DND-41 (cell line): ENCODE results near the gene ANKRD11.

Experiments
- ATAC-seq: fragments of 200-7000 bp; cut with Tn5 transposase; 3 replicates; pipeline ENCODE4 v1.9.1; 2021; ENCODE audit warnings: low read depth; ENCODE audit not compliant: insufficient read depth
- DNase-seq: peaks from one replicate; pipeline ENCODE4 v3.0.0-alpha.2; 2020
- H2AFZ ChIP-seq: 2 replicates; pipeline ENCODE4 v1.6.0; 2012; ENCODE audit warnings: low read depth, low read length
- H3K27ac ChIP-seq: 2 replicates; pipeline ENCODE4 v1.5.1; 2012; ENCODE audit warnings: low read length, inconsistent platforms
- H3K27me3 ChIP-seq: fragments of 200-600 bp; sonication (generic); 2 replicates; pipeline ENCODE4 v1.6.0; 2012; ENCODE audit warnings: low read length, mild to moderate bottlenecking, inconsistent platforms; ENCODE audit not compliant: insufficient read depth, poor library complexity
- H3K36me3 ChIP-seq: 2 replicates; pipeline ENCODE4 v1.5.1; 2012; ENCODE audit warnings: low read length, inconsistent platforms; ENCODE audit not compliant: insufficient read depth
- H3K4me1 ChIP-seq: 2 replicates; pipeline ENCODE4 v1.5.1; 2012; ENCODE audit warnings: mild to moderate bottlenecking, low read length; ENCODE audit not compliant: insufficient read depth
- H3K4me2 ChIP-seq: 2 replicates; pipeline ENCODE4 v1.6.0; 2012; ENCODE audit warnings: mild to moderate bottlenecking, moderate library complexity, low read length, inconsistent platforms; ENCODE audit not compliant: insufficient read depth
- H3K4me3 ChIP-seq, 2 experiments: fragments of 200-600 bp in 1 of 2; shearing (Covaris generic) in 1 of 2; 2 replicates each; pipeline ENCODE4 v1.5.1; 2012 to 2016; ENCODE audit warnings: inconsistent platforms in 2 of 2, low read length in 2 of 2, mild to moderate bottlenecking in 2 of 2, low read depth in 1 of 2, moderate library complexity in 1 of 2
- H3K79me2 ChIP-seq: 2 replicates; pipeline ENCODE4 v1.6.0; 2012; ENCODE audit warnings: low read length, inconsistent platforms; ENCODE audit not compliant: insufficient read depth
- H3K9ac ChIP-seq: 2 replicates; pipeline ENCODE4 v1.6.0; 2012; ENCODE audit warnings: low read depth, mild to moderate bottlenecking, inconsistent platforms, low read length, moderate library complexity
- H3K9me3 ChIP-seq: 2 replicates; pipeline ENCODE4 v1.5.1; 2012; ENCODE audit warnings: low read length, moderate library complexity, mild to moderate bottlenecking, inconsistent platforms; ENCODE audit not compliant: insufficient read depth, severe bottlenecking
- H4K20me1 ChIP-seq: 2 replicates; pipeline ENCODE4 v1.6.0; 2012; ENCODE audit warnings: low read length; ENCODE audit not compliant: insufficient read depth
- EZH2 ChIP-seq: IDR thresholded peaks from 3 replicates; pipeline ENCODE4 v1.6.1; 2012; ENCODE audit warnings: borderline replicate concordance, low read depth, mild to moderate bottlenecking, moderate library complexity, low read length, inconsistent platforms; ENCODE audit not compliant: severe bottlenecking
- TF ChIP-seq, protein P1 (sequence below): IDR thresholded peaks from 2 replicates; pipeline ENCODE4 v1.5.1; 2012; ENCODE audit warnings: borderline replicate concordance, low read length, moderate library complexity, mild to moderate bottlenecking; ENCODE audit not compliant: poor library complexity, severe bottlenecking; ENCODE audit errors: extremely low read depth

Gene ANKRD11

DNA sequence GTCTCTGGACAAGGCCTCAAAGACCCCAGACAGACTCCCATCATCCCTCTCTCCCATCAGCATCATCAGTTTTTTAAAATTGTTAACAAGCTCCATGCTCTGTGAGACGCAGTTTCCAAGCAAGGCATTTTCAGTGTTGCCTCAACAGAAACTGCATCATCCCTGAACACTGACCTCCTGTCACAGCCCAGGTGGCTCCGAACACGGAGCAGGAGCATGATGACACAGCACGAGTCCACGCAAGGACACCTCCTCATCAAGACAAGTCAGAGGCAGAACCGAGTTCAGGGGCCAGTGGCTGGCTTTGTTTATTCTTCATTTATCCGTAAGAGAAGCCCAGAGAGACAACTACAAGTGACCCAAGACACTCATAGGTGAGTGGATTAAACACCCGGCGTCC is 91.4 kb downstream of the ANKRD11 start:
- peaks cover 92% of the 10 kb centered on the region for H4K20me1 ChIP-seq
- H3K36me3 ChIP-seq = peaks cover 62% of the 10 kb centered on the region
- no peak overlapping the region for H3K9ac ChIP-seq
- DNase-seq (no peak), ATAC-seq (no peak)
- no peak overlapping the region for H3K4me2 ChIP-seq
- no peaks in the 10 kb centered on the region for H3K4me1 ChIP-seq
- H3K27me3 ChIP-seq = no peaks in the 10 kb centered on the region
- H3K4me3 ChIP-seq = no peak overlapping the region
- H2AFZ ChIP-seq = no peak overlapping the region
- H3K27ac ChIP-seq = no peak overlapping the region
- no peaks in the 10 kb centered on the region for H3K9me3 ChIP-seq
- TF ChIP-seq EZH2 = no peak
- TF ChIP-seq, protein P1, sequence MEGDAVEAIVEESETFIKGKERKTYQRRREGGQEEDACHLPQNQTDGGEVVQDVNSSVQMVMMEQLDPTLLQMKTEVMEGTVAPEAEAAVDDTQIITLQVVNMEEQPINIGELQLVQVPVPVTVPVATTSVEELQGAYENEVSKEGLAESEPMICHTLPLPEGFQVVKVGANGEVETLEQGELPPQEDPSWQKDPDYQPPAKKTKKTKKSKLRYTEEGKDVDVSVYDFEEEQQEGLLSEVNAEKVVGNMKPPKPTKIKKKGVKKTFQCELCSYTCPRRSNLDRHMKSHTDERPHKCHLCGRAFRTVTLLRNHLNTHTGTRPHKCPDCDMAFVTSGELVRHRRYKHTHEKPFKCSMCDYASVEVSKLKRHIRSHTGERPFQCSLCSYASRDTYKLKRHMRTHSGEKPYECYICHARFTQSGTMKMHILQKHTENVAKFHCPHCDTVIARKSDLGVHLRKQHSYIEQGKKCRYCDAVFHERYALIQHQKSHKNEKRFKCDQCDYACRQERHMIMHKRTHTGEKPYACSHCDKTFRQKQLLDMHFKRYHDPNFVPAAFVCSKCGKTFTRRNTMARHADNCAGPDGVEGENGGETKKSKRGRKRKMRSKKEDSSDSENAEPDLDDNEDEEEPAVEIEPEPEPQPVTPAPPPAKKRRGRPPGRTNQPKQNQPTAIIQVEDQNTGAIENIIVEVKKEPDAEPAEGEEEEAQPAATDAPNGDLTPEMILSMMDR = no peak
- peaks cover 94% of the 10 kb centered on the region for H3K79me2 ChIP-seq

DNA sequence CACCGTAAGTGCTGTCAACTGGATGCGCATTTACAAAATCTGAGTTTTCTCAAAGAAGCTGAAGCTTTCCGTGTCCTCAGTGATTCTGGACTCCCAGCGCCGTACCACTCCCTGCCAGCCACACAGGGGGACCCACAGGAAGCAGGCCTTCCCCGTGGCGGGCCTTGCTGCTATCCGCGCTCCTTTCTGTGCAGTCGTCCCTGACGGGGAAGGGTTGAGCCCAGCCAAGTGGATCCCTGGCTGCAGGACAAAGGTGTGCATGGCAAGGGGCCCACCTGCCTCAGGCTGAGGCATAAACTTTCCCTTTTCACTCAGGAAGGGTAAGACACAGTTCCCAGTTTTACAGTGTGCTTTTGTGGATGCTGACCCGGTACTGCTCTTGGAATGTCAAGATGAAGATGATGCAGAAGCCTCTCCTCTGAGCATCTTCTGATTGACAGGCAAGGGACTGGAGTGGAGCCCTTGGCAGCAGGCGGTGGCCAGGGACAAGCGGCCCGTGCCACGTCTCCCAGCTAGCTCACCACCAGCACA is 93.0 kb downstream of the ANKRD11 start:
- Histone ChIP-seq H3K4me2 (no peak overlapping the region), H3K27ac (no peak overlapping the region), H3K9ac (no peak overlapping the region), H3K4me1 (no peaks in the 10 kb centered on the region), H3K27me3 (no peaks in the 10 kb centered on the region), H3K9me3 (no peaks in the 10 kb centered on the region), H3K4me3 (no peak overlapping the region), H3K79me2 (peaks cover 94% of the 10 kb centered on the region), H4K20me1 (peaks cover 92% of the 10 kb centered on the region), H2AFZ (no peak overlapping the region), H3K36me3 (peaks cover 64% of the 10 kb centered on the region)
- no peak for ATAC-seq
- DNase-seq = no peak
- no peak for TF ChIP-seq EZH2
- TF ChIP-seq, protein P1 = no peak

DNA sequence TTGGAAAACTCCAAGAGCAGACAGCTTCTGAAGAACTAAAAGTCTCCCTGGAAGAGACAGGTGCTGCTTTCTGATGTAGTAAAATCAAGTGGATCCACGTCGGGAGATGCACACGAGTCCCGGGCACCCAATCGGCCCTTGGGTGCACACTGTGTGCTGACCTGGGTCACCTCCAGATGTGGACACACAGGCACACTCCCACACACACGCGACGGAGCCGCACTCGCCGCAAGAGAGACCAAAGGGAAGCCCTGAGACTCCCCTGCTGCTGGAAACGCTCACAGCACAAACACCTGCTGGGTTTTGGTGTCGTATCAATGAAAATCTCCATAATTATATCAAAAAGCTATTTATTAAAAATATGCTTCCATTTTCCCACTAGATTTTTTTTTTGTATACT is 94.2 kb downstream of the ANKRD11 start:
- Histone ChIP-seq H3K36me3 (peaks cover 65% of the 10 kb centered on the region), H3K27ac (no peak overlapping the region), H3K27me3 (no peaks in the 10 kb centered on the region), H2AFZ (no peak overlapping the region), H3K4me3 (no peak overlapping the region), H4K20me1 (peaks cover 90% of the 10 kb centered on the region), H3K79me2 (peaks cover 92% of the 10 kb centered on the region), H3K4me1 (no peaks in the 10 kb centered on the region), H3K9me3 (no peaks in the 10 kb centered on the region), H3K9ac (no peak overlapping the region), H3K4me2 (no peak overlapping the region)
- DNase-seq (no peak), ATAC-seq (no peak)
- TF ChIP-seq EZH2 = no peak
- TF ChIP-seq, protein P1 = no peak
